Measurements from ENCODE around the gene SYNGAP1. TPM values are rescaled to one million over a fixed set of nuclear protein-coding genes. Genes with fewer than 3 reads are reported as not detected.

Gene SYNGAP1
- total and polyA plus RNA-seq, 9 of the 15 experiments (the other 6 are each of a cell fraction or from before 2014, with no cell fraction given) = 0.01 to 22.8 (median 3.2) TPM

DNA sequence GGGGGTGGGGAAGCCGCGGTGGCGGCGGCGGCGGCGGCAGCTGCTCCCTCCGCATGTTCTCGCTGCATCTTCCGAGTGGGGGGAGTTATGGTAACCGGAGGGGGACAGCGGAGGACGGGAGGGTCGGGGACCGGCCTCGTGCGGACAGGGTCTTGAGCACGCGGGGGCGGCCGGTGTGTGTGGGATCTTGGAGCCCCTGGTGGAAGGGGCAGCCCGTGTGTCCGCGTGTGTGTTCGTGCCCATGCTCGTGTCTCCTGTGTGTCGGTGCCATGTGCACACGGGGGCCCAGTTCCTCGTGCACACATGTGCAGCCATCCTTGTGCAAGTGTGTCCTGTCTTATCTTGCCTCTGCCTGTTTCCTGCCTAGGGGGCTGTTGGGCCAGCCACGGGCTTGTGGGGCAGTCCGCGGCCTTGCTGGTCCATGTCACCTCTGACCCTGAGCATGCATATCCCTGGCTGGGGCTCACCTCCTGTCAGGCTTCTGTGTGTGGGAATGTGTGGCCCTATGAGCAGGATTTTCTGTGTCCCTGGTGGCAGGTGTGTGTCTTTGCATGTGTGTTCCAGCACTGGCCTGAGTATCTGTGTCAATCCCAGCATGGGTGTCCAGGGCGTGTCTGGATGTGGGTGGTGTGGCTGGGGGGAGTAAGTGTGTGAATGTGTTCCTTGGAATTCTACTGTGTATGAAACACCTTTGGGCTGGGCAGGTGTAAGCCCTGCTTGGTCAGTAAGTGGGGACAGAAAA, 8.5 kb downstream of the SYNGAP1 start (continued):
- TF ChIP-seq, protein P1, sequence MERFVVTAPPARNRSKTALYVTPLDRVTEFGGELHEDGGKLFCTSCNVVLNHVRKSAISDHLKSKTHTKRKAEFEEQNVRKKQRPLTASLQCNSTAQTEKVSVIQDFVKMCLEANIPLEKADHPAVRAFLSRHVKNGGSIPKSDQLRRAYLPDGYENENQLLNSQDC (CRISPR knock-in tag; IDR thresholded peaks at IDR 0.05) = no peak
- TF ChIP-seq SAFB (IDR thresholded peaks at IDR 0.05; ENCODE audit: borderline replicate concordance, low read depth, low read length) (peak; percentile 63), SPI1 (IDR thresholded peaks at IDR 0.05; ENCODE audit: borderline replicate concordance, low read depth, low read length) (no peak; the same call in 1 of the 2 replicates), GATA2 (CRISPR knock-in tag; IDR thresholded peaks at IDR 0.05) (no peak), ZNF165 (CRISPR knock-in tag; IDR thresholded peaks at IDR 0.05; ENCODE audit: borderline replicate concordance) (no peak), TCF3 (CRISPR knock-in tag; IDR thresholded peaks at IDR 0.05) (peak; percentile 77), PKNOX1 (IDR thresholded peaks at IDR 0.05) (peak; percentile 74), MTA2 (IDR thresholded peaks at IDR 0.05; ENCODE audit: low read depth) (peak; percentile 7; the same call in 1 of the 2 replicates), TRIM25 (IDR thresholded peaks at IDR 0.05; ENCODE audit: borderline replicate concordance) (peak; percentile 74; the same call in 1 of the 2 replicates), ZNF395 (CRISPR knock-in tag; IDR thresholded peaks at IDR 0.05) (peak; percentile 87), GABPA (tag; conservative IDR thresholded peaks at IDR 0.05; ENCODE audit: low read depth) (no peak; the same call in 1 of the 2 replicates), PRPF4 (IDR thresholded peaks at IDR 0.05; ENCODE audit: insufficient read depth, low read depth, low read length, poor library complexity, severe bottlenecking) (no peak), ZBTB9 (CRISPR knock-in tag; IDR thresholded peaks at IDR 0.05) (peak; percentile 51; the same call in 1 of the 2 replicates), ZNF699 (CRISPR knock-in tag; IDR thresholded peaks at IDR 0.05; ENCODE audit: insufficient replicate concordance) (no peak)
- TF ChIP-seq, protein P2, sequence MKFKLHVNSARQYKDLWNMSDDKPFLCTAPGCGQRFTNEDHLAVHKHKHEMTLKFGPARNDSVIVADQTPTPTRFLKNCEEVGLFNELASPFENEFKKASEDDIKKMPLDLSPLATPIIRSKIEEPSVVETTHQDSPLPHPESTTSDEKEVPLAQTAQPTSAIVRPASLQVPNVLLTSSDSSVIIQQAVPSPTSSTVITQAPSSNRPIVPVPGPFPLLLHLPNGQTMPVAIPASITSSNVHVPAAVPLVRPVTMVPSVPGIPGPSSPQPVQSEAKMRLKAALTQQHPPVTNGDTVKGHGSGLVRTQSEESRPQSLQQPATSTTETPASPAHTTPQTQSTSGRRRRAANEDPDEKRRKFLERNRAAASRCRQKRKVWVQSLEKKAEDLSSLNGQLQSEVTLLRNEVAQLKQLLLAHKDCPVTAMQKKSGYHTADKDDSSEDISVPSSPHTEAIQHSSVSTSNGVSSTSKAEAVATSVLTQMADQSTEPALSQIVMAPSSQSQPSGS (CRISPR knock-in tag; IDR thresholded peaks at IDR 0.05) = peak; percentile 87
